Breast epithelium (tissue), 4 donors: Measurements from ENCODE around the gene PDS5B. TPM values are rescaled to one million over a fixed set of nuclear protein-coding genes. Genes with fewer than 3 reads are reported as not detected.
A peak's percentile ranks its signal among the peaks of the same experiment; 100 is the strongest.
"Not testable (repeated sequence)": the region's sequence is repeated elsewhere in the genome, so short reads cannot be mapped to it uniquely, and the experiment has no call there.

Experiments used
- DNase-seq, 2 donors: peaks; one replicate each; pipeline ENCODE4 v3.0.0-alpha.2; 2019; ENCODE audit warnings: low spot score in 2 of 2
- H3K27ac ChIP-seq, 2 donors: fragments of 200-600 bp; sonication (generic) in 1 of 2; one replicate each; pipeline ENCODE4 v1.5.1; 2016 to 2019; ENCODE audit warnings: mild to moderate bottlenecking in 1 of 2
- H3K27me3 ChIP-seq, 2 donors: fragments of 200-600 bp; sonication (generic) in 1 of 2; one replicate each; pipeline versions ENCODE4 v1.5.1 to v1.6.0; 2017 to 2019; ENCODE audit warnings: control low read depth in 1 of 2, mild to moderate bottlenecking in 1 of 2
- H3K36me3 ChIP-seq: fragments of 200-600 bp; one replicate; pipeline ENCODE4 v1.5.1; 2019
- H3K4me1 ChIP-seq, 2 donors: fragments of 200-600 bp; sonication (generic); one replicate each; pipeline ENCODE4 v1.5.1; 2016 to 2019; ENCODE audit warnings: control low read depth in 1 of 2
- H3K4me3 ChIP-seq, 3 donors: fragments of 200-600 bp; sonication (generic); 1 replicate in 2 of 3; 2 replicates in 1 of 3; pipeline ENCODE4 v1.5.1; 2016 to 2019; ENCODE audit warnings: mild to moderate bottlenecking in 3 of 3, moderate library complexity in 2 of 3
- H3K9me3 ChIP-seq, 2 donors: fragments of 200-600 bp; sonication (generic) in 1 of 2; one replicate each; pipeline ENCODE4 v1.5.1; 2016 to 2019; ENCODE audit warnings: control low read depth in 1 of 2
- POLR2A ChIP-seq: fragments of 450-650 bp; IDR thresholded peaks from one replicate; pipeline ENCODE4 v1.6.1; 2016; ENCODE audit warnings: antibody characterized with exemption, mild to moderate bottlenecking, moderate library complexity
- POLR2AphosphoS5 ChIP-seq, 3 donors: sonication (generic); formaldehyde crosslinking; IDR thresholded peaks; one replicate each; pipeline ENCODE4 v1.6.1; 2017; ENCODE audit warnings: antibody characterized with exemption in 3 of 3
- intact Hi-C: fragments of 100-400 bp; cut with DNase I; formaldehyde crosslinking; loops from one replicate; pipeline ENCODE4 v1.15.1; 2023; ENCODE audit warnings: low total_unique reads
- total RNA-seq, 3 donors: library from RNA; depleted of rRNA; stranded (reverse); fragments of >200 nt; gene quantifications; one replicate each; pipeline ENCODE4 v1.1.0, GENCODE V29; 2016
- TF ChIP-seq, protein P1 (sequence below), 3 donors: fragments of 450-650 bp; IDR thresholded peaks; one replicate each; pipeline ENCODE4 v1.5.1; 2016 to 2017; ENCODE audit warnings: antibody characterized with exemption in 3 of 3, mild to moderate bottlenecking in 3 of 3, moderate library complexity in 3 of 3

Gene PDS5B
- total RNA-seq, 3 donors from 2014 or later: 35.0 to 71.7 (median 66.2) TPM

- Histone ChIP-seq H3K27me3 (no peaks in the 10 kb centered on the region), H3K4me1 (no peaks in the 10 kb centered on the region), H3K9me3 (no peaks in the 10 kb centered on the region), H3K27ac (no peak overlapping the region), H3K36me3 (no peaks in the 10 kb centered on the region), H3K4me3 (no peak overlapping the region)
- no peak for DNase-seq
- TF ChIP-seq POLR2A: no peak
- TF ChIP-seq, protein P1, sequence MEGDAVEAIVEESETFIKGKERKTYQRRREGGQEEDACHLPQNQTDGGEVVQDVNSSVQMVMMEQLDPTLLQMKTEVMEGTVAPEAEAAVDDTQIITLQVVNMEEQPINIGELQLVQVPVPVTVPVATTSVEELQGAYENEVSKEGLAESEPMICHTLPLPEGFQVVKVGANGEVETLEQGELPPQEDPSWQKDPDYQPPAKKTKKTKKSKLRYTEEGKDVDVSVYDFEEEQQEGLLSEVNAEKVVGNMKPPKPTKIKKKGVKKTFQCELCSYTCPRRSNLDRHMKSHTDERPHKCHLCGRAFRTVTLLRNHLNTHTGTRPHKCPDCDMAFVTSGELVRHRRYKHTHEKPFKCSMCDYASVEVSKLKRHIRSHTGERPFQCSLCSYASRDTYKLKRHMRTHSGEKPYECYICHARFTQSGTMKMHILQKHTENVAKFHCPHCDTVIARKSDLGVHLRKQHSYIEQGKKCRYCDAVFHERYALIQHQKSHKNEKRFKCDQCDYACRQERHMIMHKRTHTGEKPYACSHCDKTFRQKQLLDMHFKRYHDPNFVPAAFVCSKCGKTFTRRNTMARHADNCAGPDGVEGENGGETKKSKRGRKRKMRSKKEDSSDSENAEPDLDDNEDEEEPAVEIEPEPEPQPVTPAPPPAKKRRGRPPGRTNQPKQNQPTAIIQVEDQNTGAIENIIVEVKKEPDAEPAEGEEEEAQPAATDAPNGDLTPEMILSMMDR (IDR thresholded peaks at IDR 0.05): no peak
- no peak for TF ChIP-seq POLR2AphosphoS5 (IDR thresholded peaks at IDR 0.05)
- intact Hi-C loops: no loop called here
These were observed 30.6 kb upstream of the PDS5B start for GRCh38 chr13:32555613-32556012.

GRCh38 chr13:32560842-32561241 is 25.4 kb upstream of the PDS5B start:
- H3K36me3 ChIP-seq, intact Hi-C loops, H3K4me1 ChIP-seq, H3K27me3 ChIP-seq, H3K4me3 ChIP-seq, H3K27ac ChIP-seq, DNase-seq: not testable (repeated sequence)
- H3K9me3 ChIP-seq: peaks cover 0 to 14% of the 10 kb centered on the region in 2 donors

GRCh38 chr13:32575687-32576086 is 10.6 kb upstream of the PDS5B start:
- H3K4me1 ChIP-seq, DNase-seq, H3K27ac ChIP-seq, H3K4me3 ChIP-seq, H3K27me3 ChIP-seq, H3K9me3 ChIP-seq, intact Hi-C loops, H3K36me3 ChIP-seq: not testable (repeated sequence)

- H3K27me3 ChIP-seq: no peaks in the 10 kb centered on the region
- H3K27ac ChIP-seq: no peak overlapping the region
- DNase-seq: no peak
- no peaks in the 10 kb centered on the region for H3K4me1 ChIP-seq
- intact Hi-C loops: no loop called here
- TF ChIP-seq POLR2A: no peak
- H3K9me3 ChIP-seq: peaks cover 0 to 7% of the 10 kb centered on the region in 2 donors
- H3K4me3 ChIP-seq: no peak overlapping the region
- no peaks in the 10 kb centered on the region for H3K36me3 ChIP-seq
These were observed 9.2 kb upstream of the PDS5B start for GRCh38 chr13:32577032-32577431.

GRCh38 chr13:32581177-32581786 is 5.0 kb upstream of the PDS5B start:
- intact Hi-C loops: no loop called here
- H3K27ac ChIP-seq: no peak overlapping the region
- no peaks in the 10 kb centered on the region for H3K27me3 ChIP-seq
- H3K4me1 ChIP-seq: peaks cover 0 to 3% of the 10 kb centered on the region in 2 donors
- H3K36me3 ChIP-seq: no peaks in the 10 kb centered on the region
- TF ChIP-seq POLR2AphosphoS5 (IDR thresholded peaks at IDR 0.05): no peak
- no peak for TF ChIP-seq POLR2A
- TF ChIP-seq, protein P1 (IDR thresholded peaks at IDR 0.05): peak in 2 of 3 donors; percentile 41 to 46
- H3K4me3 ChIP-seq: no peak overlapping the region
- H3K9me3 ChIP-seq: peaks cover 0 to 7% of the 10 kb centered on the region in 2 donors
- DNase-seq: no peak

DNA sequence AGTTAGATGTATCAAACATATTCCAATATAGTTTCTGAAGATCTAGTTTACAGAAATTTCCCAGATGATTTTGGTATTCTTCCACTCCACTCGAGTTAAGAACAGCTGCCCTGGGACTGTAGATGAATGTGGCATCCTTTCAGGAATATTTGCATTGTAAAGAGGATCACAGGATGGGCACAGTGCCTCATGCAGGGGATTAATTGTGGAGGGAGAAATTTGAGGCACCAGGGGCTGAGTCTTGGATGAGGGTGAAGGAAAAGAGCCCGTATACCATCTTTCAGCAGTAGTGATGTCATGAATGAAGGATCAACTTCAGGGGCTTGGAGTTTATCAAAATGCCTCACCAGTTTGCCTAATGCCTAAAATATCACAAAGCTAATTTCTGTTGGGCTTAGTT is 4.0 kb upstream of the PDS5B start:
- Histone ChIP-seq H3K4me3 (no peak overlapping the region), H3K4me1 (peaks cover 0 to 3% of the 10 kb centered on the region in 2 donors), H3K27ac (no peak overlapping the region), H3K27me3 (no peaks in the 10 kb centered on the region), H3K9me3 (peaks cover 0 to 7% of the 10 kb centered on the region in 2 donors), H3K36me3 (no peaks in the 10 kb centered on the region)
- no peak for TF ChIP-seq POLR2AphosphoS5 (IDR thresholded peaks at IDR 0.05)
- TF ChIP-seq, protein P1 (IDR thresholded peaks at IDR 0.05): no peak
- TF ChIP-seq POLR2A: no peak
- intact Hi-C loops: no loop called here
- no peak for DNase-seq

DNA sequence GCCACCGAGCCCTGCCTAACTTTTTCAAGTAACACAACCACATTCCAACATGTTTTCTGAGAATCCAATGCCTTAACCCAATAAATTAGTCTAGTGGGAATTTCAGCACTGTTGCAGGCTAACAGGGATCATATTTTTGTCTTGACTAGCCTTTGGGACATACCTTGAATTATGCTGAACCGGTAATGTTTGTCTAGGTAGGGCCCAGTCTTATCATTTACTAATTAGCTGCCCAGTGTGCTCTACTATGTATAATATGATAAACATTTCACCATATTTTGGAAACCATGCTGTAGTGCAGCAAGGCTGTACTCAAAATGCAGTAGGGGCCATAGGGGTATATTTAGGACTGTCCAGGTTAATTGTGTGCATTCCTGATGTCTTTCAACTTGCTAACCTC is 3.3 kb upstream of the PDS5B start:
- Histone ChIP-seq H3K9me3 (peaks cover 0 to 2% of the 10 kb centered on the region in 2 donors), H3K4me1 (peaks cover 0 to 5% of the 10 kb centered on the region in 2 donors), H3K27ac (no peak overlapping the region), H3K36me3 (no peaks in the 10 kb centered on the region), H3K27me3 (no peaks in the 10 kb centered on the region), H3K4me3 (no peak overlapping the region)
- DNase-seq: no peak
- intact Hi-C loops: no loop called here
- TF ChIP-seq, protein P1 (IDR thresholded peaks at IDR 0.05): no peak
- TF ChIP-seq POLR2A (no peak), POLR2AphosphoS5 (IDR thresholded peaks at IDR 0.05) (no peak)
